Liver (tissue), 9 donors: ENCODE results near the gene SLC25A44. TPM values are rescaled to one million over a fixed set of nuclear protein-coding genes. Genes with fewer than 3 reads are reported as not detected.

Experiments
- DNase-seq: peaks from one replicate; pipeline ENCODE4 v3.0.0-alpha.2; 2017; ENCODE audit warnings: low spot score
- H3K27ac ChIP-seq, 2 donors: one replicate each; pipeline ENCODE4 v1.7.0; 2013; ENCODE audit warnings: inconsistent platforms in 2 of 2, low read length in 2 of 2, control low read depth in 1 of 2, low read depth in 1 of 2, mild to moderate bottlenecking in 1 of 2
- H3K27me3 ChIP-seq, 4 donors: one replicate each; pipeline versions ENCODE4 v1.6.1 to v1.7.0; 2013; ENCODE audit warnings: low read length in 3 of 4, inconsistent platforms in 1 of 4, mild to moderate bottlenecking in 1 of 4, moderate library complexity in 1 of 4; ENCODE audit not compliant: control insufficient read depth in 4 of 4, insufficient read depth in 4 of 4
- H3K36me3 ChIP-seq, 4 donors: one replicate each; pipeline versions ENCODE4 v1.6.1 to v1.7.0; 2013; ENCODE audit warnings: low read length in 3 of 4, mild to moderate bottlenecking in 3 of 4, low read depth in 1 of 4, moderate library complexity in 1 of 4; ENCODE audit not compliant: control insufficient read depth in 4 of 4, insufficient read depth in 3 of 4
- H3K4me1 ChIP-seq, 4 donors: one replicate each; pipeline versions ENCODE4 v1.6.1 to v1.7.0; 2013; ENCODE audit warnings: low read length in 3 of 4, mild to moderate bottlenecking in 3 of 4, moderate library complexity in 1 of 4; ENCODE audit not compliant: control insufficient read depth in 4 of 4, insufficient read depth in 4 of 4
- H3K4me3 ChIP-seq, 3 donors: one replicate each; pipeline versions ENCODE4 v1.6.1 to v1.7.0; 2013; ENCODE audit warnings: low read length in 3 of 3, control low read depth in 1 of 3, low read depth in 1 of 3, mild to moderate bottlenecking in 1 of 3
- H3K9ac ChIP-seq, 2 donors: one replicate each; pipeline ENCODE4 v1.7.0; 2013; ENCODE audit warnings: low read length in 2 of 2, mild to moderate bottlenecking in 2 of 2, moderate library complexity in 2 of 2, control low read depth in 1 of 2, low read depth in 1 of 2
- H3K9me3 ChIP-seq, 4 donors: one replicate each; pipeline versions ENCODE4 v1.6.1 to v1.7.0; 2013; ENCODE audit warnings: low read length in 3 of 4; ENCODE audit not compliant: control insufficient read depth in 4 of 4
- EGR1 ChIP-seq, 2 donors: IDR thresholded peaks; 2 replicates each; pipeline ENCODE4 v1.6.1; 2016 to 2018; ENCODE audit warnings: antibody characterized with exemption in 2 of 2, low read depth in 2 of 2
- FOXA1 ChIP-seq: IDR thresholded peaks from 2 replicates; pipeline ENCODE4 v1.6.1; 2016; ENCODE audit warnings: antibody characterized with exemption
- FOXA2 ChIP-seq: IDR thresholded peaks from 2 replicates; pipeline ENCODE4 v1.6.1; 2016; ENCODE audit warnings: antibody characterized with exemption
- GABPA ChIP-seq, 2 donors: IDR thresholded peaks in 1 of 2; conservative IDR thresholded peaks in 1 of 2; 2 replicates each; pipeline ENCODE4 v1.6.1; 2016; ENCODE audit warnings: antibody characterized with exemption in 2 of 2, mild to moderate bottlenecking in 1 of 2, moderate library complexity in 1 of 2
- HNF4A ChIP-seq, 2 donors: conservative IDR thresholded peaks; 2 replicates each; pipeline ENCODE4 v1.6.1; 2016; ENCODE audit warnings: antibody characterized with exemption in 2 of 2, mild to moderate bottlenecking in 2 of 2
- HNF4G ChIP-seq: IDR thresholded peaks from 2 replicates; pipeline ENCODE4 v1.6.1; 2016; ENCODE audit warnings: antibody characterized with exemption
- JUND ChIP-seq, 2 donors: IDR thresholded peaks; 2 replicates each; pipeline ENCODE4 v1.6.1; 2016; ENCODE audit warnings: antibody characterized with exemption in 2 of 2
- RAD21 ChIP-seq, 2 donors: IDR thresholded peaks; 2 replicates each; pipeline ENCODE4 v1.6.1; 2016; ENCODE audit warnings: antibody characterized with exemption in 2 of 2, mild to moderate bottlenecking in 2 of 2
- RXRA ChIP-seq, 2 donors: IDR thresholded peaks; 2 replicates each; pipeline ENCODE4 v1.6.1; 2017 to 2018; ENCODE audit warnings: antibody characterized with exemption in 2 of 2, mild to moderate bottlenecking in 1 of 2
- SP1 ChIP-seq: IDR thresholded peaks from 2 replicates; pipeline ENCODE4 v1.6.1; 2018; ENCODE audit warnings: antibody characterized with exemption, mild to moderate bottlenecking
- TAF1 ChIP-seq: conservative IDR thresholded peaks from 2 replicates; pipeline ENCODE4 v1.6.1; 2016; ENCODE audit warnings: antibody characterized with exemption, mild to moderate bottlenecking
- YY1 ChIP-seq: IDR thresholded peaks from 2 replicates; pipeline ENCODE4 v1.6.1; 2016; ENCODE audit warnings: antibody characterized with exemption, mild to moderate bottlenecking
- WGBS: extraction: QIAGEN DNeasy Blood & Tissue Kit; methylation state at CpG from one replicate; pipeline ENCODE4 v1.1.7; 2013; 5-methylcytosine and 5-hydroxymethylcytosine counted together
- polyA plus RNA-seq, 2 donors: library from polyadenylated mRNA; stranded (reverse) in 1 of 2; unstranded in 1 of 2; fragments of 200-250 nt in 1 of 2; fragments of >200 nt in 1 of 2; fragmentation: Nextera tagmentation in 1 of 2; extraction: Ambion mirVana in 1 of 2; gene quantifications; one replicate each; pipeline versions ENCODE4 v1.2.1 to v1.2.3, GENCODE V29; 2013 to 2015
- total RNA-seq, 2 donors: library from RNA; depleted of rRNA; stranded (reverse); fragments of >200 nt; gene quantifications; one replicate each; pipeline ENCODE4 v1.2.3, GENCODE V29; 2014
- TF ChIP-seq, protein P1 (sequence below): fragments of 150-350 bp; IDR thresholded peaks from 2 replicates; pipeline ENCODE4 v1.5.1; 2017; ENCODE audit warnings: improper control_type of control experiment, low read depth, low read length; ENCODE audit not compliant: missing input control
- TF ChIP-seq, protein P2 (sequence below): IDR thresholded peaks from 2 replicates; pipeline ENCODE4 v1.6.1; 2016; ENCODE audit warnings: antibody characterized with exemption
- TF ChIP-seq, protein P3 (sequence below): IDR thresholded peaks from 2 replicates; pipeline ENCODE4 v1.6.1; 2016; ENCODE audit warnings: antibody characterized with exemption
- TF ChIP-seq, protein P4 (sequence below): IDR thresholded peaks from 2 replicates; pipeline ENCODE4 v1.6.1; 2016; ENCODE audit warnings: antibody characterized with exemption
- TF ChIP-seq, protein P5 (sequence below): IDR thresholded peaks from 2 replicates; pipeline ENCODE4 v1.6.1; 2016; ENCODE audit warnings: antibody characterized with exemption, mild to moderate bottlenecking
- donor health status: healthy.
- donor health status: healthy.
- donor health status: healthy.
- donor health status: healthy.
- donor health status: healthy.

The SLC25A44 gene
- total and polyA plus RNA-seq, 4 donors: 10.2 to 21.8 (median 15.9) TPM

DNA sequence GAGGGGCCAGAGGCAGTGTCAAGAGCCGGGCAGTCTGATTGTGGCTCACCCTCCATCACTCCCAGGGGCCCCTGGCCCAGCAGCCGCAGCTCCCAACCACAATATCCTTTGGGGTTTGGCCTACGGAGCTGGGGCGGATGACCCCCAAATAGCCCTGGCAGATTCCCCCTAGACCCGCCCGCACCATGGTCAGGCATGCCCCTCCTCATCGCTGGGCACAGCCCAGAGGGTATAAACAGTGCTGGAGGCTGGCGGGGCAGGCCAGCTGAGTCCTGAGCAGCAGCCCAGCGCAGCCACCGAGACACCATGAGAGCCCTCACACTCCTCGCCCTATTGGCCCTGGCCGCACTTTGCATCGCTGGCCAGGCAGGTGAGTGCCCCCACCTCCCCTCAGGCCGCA, 48.0 kb downstream of the SLC25A44 start, which contains the start of gene BGLAP:
Gene BGLAP, plus strand, starts transcription at position 259 of the 400 bp plus-strand sequence. Its CDS starts 48 bp downstream, at position 307.
- H3K9me3 ChIP-seq: no peaks in the 10 kb centered on the region
- no peak within 1 kb of the TSS for H3K9ac ChIP-seq
- no peak within 1 kb of the TSS for H3K27ac ChIP-seq
- H3K4me3 ChIP-seq: no peak within 1 kb of the TSS
- TF ChIP-seq HNF4A (conservative IDR thresholded peaks at IDR 0.05) (no peak), HNF4G (no peak), TAF1 (no peak)
- no peak for DNase-seq
- H3K36me3 ChIP-seq: peaks cover 2 to 33% (median 20%) of the 10 kb centered on the region in 4 donors
- H3K4me1 ChIP-seq: peaks cover 4 to 12% (median 8%) of the 10 kb centered on the region in 4 donors
- 88% methylated on average over 14 of the region's 14 CpGs for WGBS
- no peaks in the 10 kb centered on the region for H3K27me3 ChIP-seq

DNA sequence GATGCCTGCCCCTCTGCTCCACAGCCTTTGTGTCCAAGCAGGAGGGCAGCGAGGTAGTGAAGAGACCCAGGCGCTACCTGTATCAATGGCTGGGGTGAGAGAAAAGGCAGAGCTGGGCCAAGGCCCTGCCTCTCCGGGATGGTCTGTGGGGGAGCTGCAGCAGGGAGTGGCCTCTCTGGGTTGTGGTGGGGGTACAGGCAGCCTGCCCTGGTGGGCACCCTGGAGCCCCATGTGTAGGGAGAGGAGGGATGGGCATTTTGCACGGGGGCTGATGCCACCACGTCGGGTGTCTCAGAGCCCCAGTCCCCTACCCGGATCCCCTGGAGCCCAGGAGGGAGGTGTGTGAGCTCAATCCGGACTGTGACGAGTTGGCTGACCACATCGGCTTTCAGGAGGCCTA, 48.8 kb downstream of the SLC25A44 start:
- H3K36me3 ChIP-seq: peaks cover 0 to 27% (median 16%) of the 10 kb centered on the region in 4 donors
- peaks cover 4 to 17% (median 9%) of the 10 kb centered on the region in 4 donors for H3K4me1 ChIP-seq
- H3K9me3 ChIP-seq: no peaks in the 10 kb centered on the region
- no peaks in the 10 kb centered on the region for H3K27me3 ChIP-seq
- DNase-seq: no peak
- no peak overlapping the region for H3K4me3 ChIP-seq
- 88% methylated on average over 10 of the region's 10 CpGs for WGBS
- no peak overlapping the region for H3K27ac ChIP-seq
- H3K9ac ChIP-seq: no peak overlapping the region
- TF ChIP-seq, protein P1, sequence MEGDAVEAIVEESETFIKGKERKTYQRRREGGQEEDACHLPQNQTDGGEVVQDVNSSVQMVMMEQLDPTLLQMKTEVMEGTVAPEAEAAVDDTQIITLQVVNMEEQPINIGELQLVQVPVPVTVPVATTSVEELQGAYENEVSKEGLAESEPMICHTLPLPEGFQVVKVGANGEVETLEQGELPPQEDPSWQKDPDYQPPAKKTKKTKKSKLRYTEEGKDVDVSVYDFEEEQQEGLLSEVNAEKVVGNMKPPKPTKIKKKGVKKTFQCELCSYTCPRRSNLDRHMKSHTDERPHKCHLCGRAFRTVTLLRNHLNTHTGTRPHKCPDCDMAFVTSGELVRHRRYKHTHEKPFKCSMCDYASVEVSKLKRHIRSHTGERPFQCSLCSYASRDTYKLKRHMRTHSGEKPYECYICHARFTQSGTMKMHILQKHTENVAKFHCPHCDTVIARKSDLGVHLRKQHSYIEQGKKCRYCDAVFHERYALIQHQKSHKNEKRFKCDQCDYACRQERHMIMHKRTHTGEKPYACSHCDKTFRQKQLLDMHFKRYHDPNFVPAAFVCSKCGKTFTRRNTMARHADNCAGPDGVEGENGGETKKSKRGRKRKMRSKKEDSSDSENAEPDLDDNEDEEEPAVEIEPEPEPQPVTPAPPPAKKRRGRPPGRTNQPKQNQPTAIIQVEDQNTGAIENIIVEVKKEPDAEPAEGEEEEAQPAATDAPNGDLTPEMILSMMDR: no peak
- TF ChIP-seq EGR1 (IDR thresholded peaks at IDR 0.05; ENCODE audit: low read depth in 2 of 2) (no peak), RAD21 (IDR thresholded peaks at IDR 0.05) (no peak), SP1 (no peak), HNF4A (conservative IDR thresholded peaks at IDR 0.05) (no peak), YY1 (no peak), FOXA1 (no peak), RXRA (IDR thresholded peaks at IDR 0.05) (no peak), FOXA2 (no peak)
- TF ChIP-seq, protein P2, sequence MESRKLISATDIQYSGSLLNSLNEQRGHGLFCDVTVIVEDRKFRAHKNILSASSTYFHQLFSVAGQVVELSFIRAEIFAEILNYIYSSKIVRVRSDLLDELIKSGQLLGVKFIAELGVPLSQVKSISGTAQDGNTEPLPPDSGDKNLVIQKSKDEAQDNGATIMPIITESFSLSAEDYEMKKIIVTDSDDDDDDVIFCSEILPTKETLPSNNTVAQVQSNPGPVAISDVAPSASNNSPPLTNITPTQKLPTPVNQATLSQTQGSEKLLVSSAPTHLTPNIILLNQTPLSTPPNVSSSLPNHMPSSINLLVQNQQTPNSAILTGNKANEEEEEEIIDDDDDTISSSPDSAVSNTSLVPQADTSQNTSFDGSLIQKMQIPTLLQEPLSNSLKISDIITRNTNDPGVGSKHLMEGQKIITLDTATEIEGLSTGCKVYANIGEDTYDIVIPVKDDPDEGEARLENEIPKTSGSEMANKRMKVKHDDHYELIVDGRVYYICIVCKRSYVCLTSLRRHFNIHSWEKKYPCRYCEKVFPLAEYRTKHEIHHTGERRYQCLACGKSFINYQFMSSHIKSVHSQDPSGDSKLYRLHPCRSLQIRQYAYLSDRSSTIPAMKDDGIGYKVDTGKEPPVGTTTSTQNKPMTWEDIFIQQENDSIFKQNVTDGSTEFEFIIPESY: no peak
- TF ChIP-seq, protein P3, sequence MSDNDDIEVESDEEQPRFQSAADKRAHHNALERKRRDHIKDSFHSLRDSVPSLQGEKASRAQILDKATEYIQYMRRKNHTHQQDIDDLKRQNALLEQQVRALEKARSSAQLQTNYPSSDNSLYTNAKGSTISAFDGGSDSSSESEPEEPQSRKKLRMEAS: no peak
- TF ChIP-seq, protein P4, sequence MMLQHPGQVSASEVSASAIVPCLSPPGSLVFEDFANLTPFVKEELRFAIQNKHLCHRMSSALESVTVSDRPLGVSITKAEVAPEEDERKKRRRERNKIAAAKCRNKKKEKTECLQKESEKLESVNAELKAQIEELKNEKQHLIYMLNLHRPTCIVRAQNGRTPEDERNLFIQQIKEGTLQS: no peak

DNA sequence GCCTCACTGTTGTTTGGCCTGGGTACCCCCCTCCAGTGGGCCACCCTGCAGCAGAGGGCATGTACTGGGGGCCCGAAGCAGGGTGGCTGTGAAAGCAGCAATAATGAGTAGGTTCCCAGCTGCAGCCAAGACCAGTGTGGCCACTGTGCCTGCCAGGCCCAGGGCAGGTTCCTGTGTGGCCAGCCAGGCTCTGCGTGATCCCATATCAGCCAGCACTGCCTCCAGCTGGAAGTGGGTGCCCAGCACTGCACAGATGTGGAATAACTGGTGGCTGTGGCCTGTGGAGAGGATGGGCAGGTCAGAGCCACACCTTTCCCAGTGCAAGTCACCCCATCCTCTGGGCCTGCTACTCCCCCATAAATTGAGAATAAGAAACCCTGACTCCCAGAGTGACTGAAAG, 50.2 kb downstream of the SLC25A44 start:
- H3K4me3 ChIP-seq: no peak overlapping the region
- H3K27ac ChIP-seq: no peak overlapping the region
- WGBS: 82% methylated on average over 2 of the region's 2 CpGs
- no peaks in the 10 kb centered on the region for H3K27me3 ChIP-seq
- H3K36me3 ChIP-seq: peaks cover 0 to 17% (median 8%) of the 10 kb centered on the region in 4 donors
- no peaks in the 10 kb centered on the region for H3K9me3 ChIP-seq
- no peak for DNase-seq
- no peak overlapping the region for H3K9ac ChIP-seq
- peaks cover 4 to 17% (median 9%) of the 10 kb centered on the region in 4 donors for H3K4me1 ChIP-seq
- TF ChIP-seq EGR1 (IDR thresholded peaks at IDR 0.05; ENCODE audit: low read depth in 2 of 2) (no peak), FOXA1 (no peak), FOXA2 (no peak), RXRA (IDR thresholded peaks at IDR 0.05) (no peak), RAD21 (IDR thresholded peaks at IDR 0.05) (no peak), GABPA (IDR thresholded peaks at IDR 0.05 in 1 of 2, conservative IDR thresholded peaks at IDR 0.05 in 1 of 2) (no peak), YY1 (no peak), JUND (IDR thresholded peaks at IDR 0.05) (no peak)
- TF ChIP-seq, protein P1: no peak
- TF ChIP-seq, protein P5, sequence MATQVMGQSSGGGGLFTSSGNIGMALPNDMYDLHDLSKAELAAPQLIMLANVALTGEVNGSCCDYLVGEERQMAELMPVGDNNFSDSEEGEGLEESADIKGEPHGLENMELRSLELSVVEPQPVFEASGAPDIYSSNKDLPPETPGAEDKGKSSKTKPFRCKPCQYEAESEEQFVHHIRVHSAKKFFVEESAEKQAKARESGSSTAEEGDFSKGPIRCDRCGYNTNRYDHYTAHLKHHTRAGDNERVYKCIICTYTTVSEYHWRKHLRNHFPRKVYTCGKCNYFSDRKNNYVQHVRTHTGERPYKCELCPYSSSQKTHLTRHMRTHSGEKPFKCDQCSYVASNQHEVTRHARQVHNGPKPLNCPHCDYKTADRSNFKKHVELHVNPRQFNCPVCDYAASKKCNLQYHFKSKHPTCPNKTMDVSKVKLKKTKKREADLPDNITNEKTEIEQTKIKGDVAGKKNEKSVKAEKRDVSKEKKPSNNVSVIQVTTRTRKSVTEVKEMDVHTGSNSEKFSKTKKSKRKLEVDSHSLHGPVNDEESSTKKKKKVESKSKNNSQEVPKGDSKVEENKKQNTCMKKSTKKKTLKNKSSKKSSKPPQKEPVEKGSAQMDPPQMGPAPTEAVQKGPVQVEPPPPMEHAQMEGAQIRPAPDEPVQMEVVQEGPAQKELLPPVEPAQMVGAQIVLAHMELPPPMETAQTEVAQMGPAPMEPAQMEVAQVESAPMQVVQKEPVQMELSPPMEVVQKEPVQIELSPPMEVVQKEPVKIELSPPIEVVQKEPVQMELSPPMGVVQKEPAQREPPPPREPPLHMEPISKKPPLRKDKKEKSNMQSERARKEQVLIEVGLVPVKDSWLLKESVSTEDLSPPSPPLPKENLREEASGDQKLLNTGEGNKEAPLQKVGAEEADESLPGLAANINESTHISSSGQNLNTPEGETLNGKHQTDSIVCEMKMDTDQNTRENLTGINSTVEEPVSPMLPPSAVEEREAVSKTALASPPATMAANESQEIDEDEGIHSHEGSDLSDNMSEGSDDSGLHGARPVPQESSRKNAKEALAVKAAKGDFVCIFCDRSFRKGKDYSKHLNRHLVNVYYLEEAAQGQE: no peak
- TF ChIP-seq, protein P3: no peak
